ENCODE data around the gene ATXN1. TPM values are rescaled to one million over a fixed set of nuclear protein-coding genes. Genes with fewer than 3 reads are reported as not detected.

The ATXN1 gene
- total and polyA plus RNA-seq, 2 of the 8 experiments (the other 6 are each of a cell fraction or from before 2014, with no cell fraction given), result 1.6 to 4.0 TPM

DNA sequence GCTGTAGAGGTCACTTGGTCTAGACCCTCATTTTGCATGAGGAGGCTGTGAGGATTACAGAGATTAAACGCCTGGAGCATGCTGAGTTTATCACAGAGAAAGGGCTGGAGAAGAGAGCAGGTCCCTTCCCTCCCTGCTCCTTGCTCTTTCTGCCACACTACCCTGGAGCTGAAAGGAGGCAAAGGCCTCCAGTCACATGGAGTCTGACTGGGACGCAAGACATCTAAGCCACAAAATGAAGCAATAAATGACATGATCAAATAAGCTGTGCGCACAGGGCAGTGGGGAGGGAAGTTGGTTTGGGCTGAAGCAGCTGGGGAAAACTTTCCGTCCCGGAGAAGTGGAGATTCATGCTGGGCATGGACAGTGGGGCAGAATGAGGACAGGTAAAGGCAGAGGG, 33.3 kb downstream of the ATXN1 start:
- no peak overlapping the region for H3K14ac ChIP-seq (ENCODE audit: insufficient read length)
- H3K79me1 ChIP-seq (ENCODE audit: low read depth, low read length), result no peaks in the 10 kb centered on the region
- H2BK5ac ChIP-seq (ENCODE audit: low read depth, low read length), result no peak overlapping the region
- no peaks in the 10 kb centered on the region for H3K27me3 ChIP-seq (replicated peaks in 1 of 4; ENCODE audit: control insufficient read depth in 3 of 4, extremely low read depth in 1 of 4, insufficient read depth in 3 of 4, low read length in 3 of 4)
- H3K56ac ChIP-seq (replicated peaks; ENCODE audit: insufficient read length, low read depth, low read length), result no peak overlapping the region
- no peak overlapping the region for H3K4me3 ChIP-seq (ENCODE audit: extremely low read depth in 1 of 4, insufficient read depth in 2 of 4, low read depth in 3 of 4, low read length in 4 of 4)
- no peak overlapping the region for H4K91ac ChIP-seq (replicated peaks; ENCODE audit: insufficient read length, low read length)
- no peak overlapping the region for H3K4me2 ChIP-seq (ENCODE audit: insufficient read depth in 1 of 2, low read depth in 2 of 2, low read length in 2 of 2)
- no peak overlapping the region for H4K5ac ChIP-seq (ENCODE audit: insufficient read length, low read depth, low read length)
- 81% methylated on average over 5 of the region's 5 CpGs; no CpG with 5 or more reads in 1 of the 2 experiments for WGBS, 2 experiments (ENCODE audit: extremely low coverage in 1 of 2, insufficient coverage in 1 of 2, insufficient read length in 1 of 2, insufficient replicate concordance in 2 of 2, low coverage in 1 of 2, low lambda C conversion rate in 2 of 2, missing lambda C conversion rate in 1 of 2)
- no peak for FAIRE-seq
- TF ChIP-seq SP4 (IDR thresholded peaks at IDR 0.05; ENCODE audit: low read length), result no peak
- TF ChIP-seq ASH2L (IDR thresholded peaks at IDR 0.05; ENCODE audit: low read length), result no peak
- no peak for TF ChIP-seq NRF1 (IDR thresholded peaks at IDR 0.05; ENCODE audit: low read depth, low read length)
- TF ChIP-seq GABPA (IDR thresholded peaks at IDR 0.05; ENCODE audit: borderline replicate concordance, insufficient read depth, low read length), result no peak
- no peak overlapping the region for H2AK5ac ChIP-seq (ENCODE audit: low read depth, low read length)
- H3K23me2 ChIP-seq (ENCODE audit: low read depth, low read length), result no peaks in the 10 kb centered on the region
- no peak overlapping the region for H2BK120ac ChIP-seq (replicated peaks; ENCODE audit: low read depth, low read length)
- H3K18ac ChIP-seq (ENCODE audit: extremely low read depth, low read length), result no peak overlapping the region
- no peak overlapping the region for H3K9ac ChIP-seq (replicated peaks in 1 of 4; ENCODE audit: extremely low read depth in 1 of 4, low read depth in 3 of 4, low read length in 3 of 4)
- H2BK20ac ChIP-seq (ENCODE audit: low read length), result no peak overlapping the region
- H3K79me2 ChIP-seq (ENCODE audit: control insufficient read depth in 1 of 2, insufficient read depth in 2 of 2, low read length in 2 of 2), result no peaks in the 10 kb centered on the region
- H2AFZ ChIP-seq (ENCODE audit: low read length), result no peak overlapping the region
- no peaks in the 10 kb centered on the region for H3K9me3 ChIP-seq (ENCODE audit: insufficient read depth in 2 of 2, low read depth in 1 of 2, low read length in 1 of 2)
- POLR2A ChIA-PET (ENCODE audit: partially characterized antibody), result no interaction called here
- no peak overlapping the region for H4K8ac ChIP-seq (ENCODE audit: extremely low read depth, insufficient read depth, low read length)
- H3K27ac ChIP-seq (ENCODE audit: low read depth, low read length), result no peak overlapping the region
- H2BK15ac ChIP-seq (ENCODE audit: low read length), result no peak overlapping the region
- peaks cover 0 to 4% (median 0%) of the 10 kb centered on the region in 4 experiments; a peak in 2 of 7 replicates for H3K4me1 ChIP-seq (replicated peaks in 1 of 4; ENCODE audit: control insufficient read depth in 3 of 4, insufficient read depth in 4 of 4, low read length in 3 of 4)
- CTCF ChIA-PET (ENCODE audit: partially characterized antibody), result interaction anchor here (0.7 to 1.5 kb wide), 3 partner anchors 15 to 214 kb away, joined by 3 to 4 read pairs (median 3); no protein-coding TSS in a partner anchor
- H3K23ac ChIP-seq (ENCODE audit: insufficient read length), result no peak overlapping the region
- DNase-seq (ENCODE audit: low read depth in 1 of 2, low spot score in 2 of 2), result no peak
- no peak overlapping the region for H3K4ac ChIP-seq (replicated peaks; ENCODE audit: insufficient read length, low read depth, low read length)
- no peaks in the 10 kb centered on the region for H3K36me3 ChIP-seq (ENCODE audit: control insufficient read depth in 2 of 4, insufficient read depth in 4 of 4, low read length in 3 of 4)
- no peak overlapping the region for H2BK12ac ChIP-seq (ENCODE audit: low read depth, low read length)
- H4K20me1 ChIP-seq (replicated peaks in 1 of 2; ENCODE audit: control insufficient read depth in 1 of 2, insufficient read depth in 2 of 2, low read length in 2 of 2), result no peaks in the 10 kb centered on the region
